ENCODE data around the gene CFL2.
"Not testable (repeated sequence)": the region's sequence is repeated elsewhere in the genome, so short reads cannot be mapped to it uniquely, and the experiment has no call there.

The CFL2 gene

GRCh38 chr14:34707722-34708121, 6.7 kb downstream of the CFL2 start:
- Histone ChIP-seq H3K9me3 (ENCODE audit: control insufficient read depth, insufficient read depth, low read length) (no peaks in the 10 kb centered on the region), H3K9ac (ENCODE audit: low read depth, low read length) (no peak overlapping the region), H3K4me3 (ENCODE audit: low read depth, low read length) (no peak overlapping the region), H3K27me3 (ENCODE audit: control insufficient read depth, insufficient read depth, low read length) (no peaks in the 10 kb centered on the region), H3K4me1 (ENCODE audit: control insufficient read depth, insufficient read depth, low read length) (no peaks in the 10 kb centered on the region), H3K36me3 (ENCODE audit: control insufficient read depth, insufficient read depth, low read length) (no peaks in the 10 kb centered on the region)

GRCh38 chr14:34701808-34702207, 12.6 kb downstream of the CFL2 start:
- no peaks in the 10 kb centered on the region for H3K36me3 ChIP-seq (ENCODE audit: control insufficient read depth, insufficient read depth, low read length)

GRCh38 chr14:34700622-34701130, 13.7 kb downstream of the CFL2 start:
- no peaks in the 10 kb centered on the region for H3K4me1 ChIP-seq (ENCODE audit: control insufficient read depth, insufficient read depth, low read length)
- H3K9ac ChIP-seq (ENCODE audit: low read depth, low read length) = no peak overlapping the region
- H3K36me3 ChIP-seq (ENCODE audit: control insufficient read depth, insufficient read depth, low read length) = no peaks in the 10 kb centered on the region
- no peak overlapping the region for H3K4me3 ChIP-seq (ENCODE audit: low read depth, low read length)
- no peaks in the 10 kb centered on the region for H3K9me3 ChIP-seq (ENCODE audit: control insufficient read depth, insufficient read depth, low read length)
- no peaks in the 10 kb centered on the region for H3K27me3 ChIP-seq (ENCODE audit: control insufficient read depth, insufficient read depth, low read length)

More at GRCh38 chr14:34701808-34702207, 12.6 kb downstream of the CFL2 start:
- Histone ChIP-seq H3K27me3 (ENCODE audit: control insufficient read depth, insufficient read depth, low read length) (no peaks in the 10 kb centered on the region), H3K4me3 (ENCODE audit: low read depth, low read length) (no peak overlapping the region), H3K9ac (ENCODE audit: low read depth, low read length) (no peak overlapping the region), H3K4me1 (ENCODE audit: control insufficient read depth, insufficient read depth, low read length) (no peaks in the 10 kb centered on the region), H3K9me3 (ENCODE audit: control insufficient read depth, insufficient read depth, low read length) (no peaks in the 10 kb centered on the region)

- H3K27me3 ChIP-seq (ENCODE audit: control insufficient read depth, insufficient read depth, low read length) = no peaks in the 10 kb centered on the region
- no peaks in the 10 kb centered on the region for H3K36me3 ChIP-seq (ENCODE audit: control insufficient read depth, insufficient read depth, low read length)
- H3K9ac ChIP-seq (ENCODE audit: low read depth, low read length) = no peak overlapping the region
- no peak overlapping the region for H3K4me3 ChIP-seq (ENCODE audit: low read depth, low read length)
- no peaks in the 10 kb centered on the region for H3K9me3 ChIP-seq (ENCODE audit: control insufficient read depth, insufficient read depth, low read length)
- H3K4me1 ChIP-seq (ENCODE audit: control insufficient read depth, insufficient read depth, low read length) = no peaks in the 10 kb centered on the region
Observed at GRCh38 chr14:34699873-34700621, 14.3 kb downstream of the CFL2 start.

GRCh38 chr14:34694216-34694615, 20.2 kb downstream of the CFL2 start:
- not testable (repeated sequence) for H3K27me3 ChIP-seq (ENCODE audit: control insufficient read depth, insufficient read depth, low read length); H3K4me1 ChIP-seq (ENCODE audit: control insufficient read depth, insufficient read depth, low read length); H3K36me3 ChIP-seq (ENCODE audit: control insufficient read depth, insufficient read depth, low read length); H3K9ac ChIP-seq (ENCODE audit: low read depth, low read length); H3K9me3 ChIP-seq (ENCODE audit: control insufficient read depth, insufficient read depth, low read length)
- peak overlapping the region; percentile 33 for H3K4me3 ChIP-seq (ENCODE audit: low read depth, low read length)

- no peaks in the 10 kb centered on the region for H3K9me3 ChIP-seq (ENCODE audit: control insufficient read depth, insufficient read depth, low read length)
- H3K27me3 ChIP-seq (ENCODE audit: control insufficient read depth, insufficient read depth, low read length) = no peaks in the 10 kb centered on the region
- H3K36me3 ChIP-seq (ENCODE audit: control insufficient read depth, insufficient read depth, low read length) = no peaks in the 10 kb centered on the region
- H3K4me3 ChIP-seq (ENCODE audit: low read depth, low read length) = peak overlapping the region; percentile 33
- peaks cover 5% of the 10 kb centered on the region for H3K4me1 ChIP-seq (ENCODE audit: control insufficient read depth, insufficient read depth, low read length)
- peak overlapping the region; percentile 4 for H3K9ac ChIP-seq (ENCODE audit: low read depth, low read length)
Observed at GRCh38 chr14:34693228-34693939, 21.0 kb downstream of the CFL2 start.

- Histone ChIP-seq H3K27me3 (ENCODE audit: control insufficient read depth, insufficient read depth, low read length) (no peaks in the 10 kb centered on the region), H3K9me3 (ENCODE audit: control insufficient read depth, insufficient read depth, low read length) (no peaks in the 10 kb centered on the region), H3K4me1 (ENCODE audit: control insufficient read depth, insufficient read depth, low read length) (peaks cover 7% of the 10 kb centered on the region), H3K9ac (ENCODE audit: low read depth, low read length) (no peak overlapping the region), H3K36me3 (ENCODE audit: control insufficient read depth, insufficient read depth, low read length) (no peaks in the 10 kb centered on the region), H3K4me3 (ENCODE audit: low read depth, low read length) (peak overlapping the region; percentile 33)
Observed at GRCh38 chr14:34692898-34693227, 21.5 kb downstream of the CFL2 start.

GRCh38 chr14:34692348-34692747, 22.0 kb downstream of the CFL2 start:
- no peaks in the 10 kb centered on the region for H3K9me3 ChIP-seq (ENCODE audit: control insufficient read depth, insufficient read depth, low read length)
- H3K4me3 ChIP-seq (ENCODE audit: low read depth, low read length) = no peak overlapping the region
- peaks cover 7% of the 10 kb centered on the region for H3K4me1 ChIP-seq (ENCODE audit: control insufficient read depth, insufficient read depth, low read length)
- H3K36me3 ChIP-seq (ENCODE audit: control insufficient read depth, insufficient read depth, low read length) = no peaks in the 10 kb centered on the region
- no peaks in the 10 kb centered on the region for H3K27me3 ChIP-seq (ENCODE audit: control insufficient read depth, insufficient read depth, low read length)
- H3K9ac ChIP-seq (ENCODE audit: low read depth, low read length) = no peak overlapping the region

- no peaks in the 10 kb centered on the region for H3K27me3 ChIP-seq (ENCODE audit: control insufficient read depth, insufficient read depth, low read length)
- no peak overlapping the region for H3K9ac ChIP-seq (ENCODE audit: low read depth, low read length)
- no peak overlapping the region for H3K4me3 ChIP-seq (ENCODE audit: low read depth, low read length)
- no peaks in the 10 kb centered on the region for H3K36me3 ChIP-seq (ENCODE audit: control insufficient read depth, insufficient read depth, low read length)
- no peaks in the 10 kb centered on the region for H3K9me3 ChIP-seq (ENCODE audit: control insufficient read depth, insufficient read depth, low read length)
- peaks cover 7% of the 10 kb centered on the region for H3K4me1 ChIP-seq (ENCODE audit: control insufficient read depth, insufficient read depth, low read length)
Observed at GRCh38 chr14:34691206-34691605, 23.2 kb downstream of the CFL2 start.

GRCh38 chr14:34688470-34689206, 25.8 kb downstream of the CFL2 start:
- no peaks in the 10 kb centered on the region for H3K9me3 ChIP-seq (ENCODE audit: control insufficient read depth, insufficient read depth, low read length)
- peaks cover 7% of the 10 kb centered on the region for H3K4me1 ChIP-seq (ENCODE audit: control insufficient read depth, insufficient read depth, low read length)
- no peaks in the 10 kb centered on the region for H3K36me3 ChIP-seq (ENCODE audit: control insufficient read depth, insufficient read depth, low read length)
- H3K9ac ChIP-seq (ENCODE audit: low read depth, low read length) = no peak overlapping the region
- H3K27me3 ChIP-seq (ENCODE audit: control insufficient read depth, insufficient read depth, low read length) = no peaks in the 10 kb centered on the region
- no peak overlapping the region for H3K4me3 ChIP-seq (ENCODE audit: low read depth, low read length)

- H3K9me3 ChIP-seq (ENCODE audit: control insufficient read depth, insufficient read depth, low read length) = no peaks in the 10 kb centered on the region
- no peaks in the 10 kb centered on the region for H3K27me3 ChIP-seq (ENCODE audit: control insufficient read depth, insufficient read depth, low read length)
- H3K4me1 ChIP-seq (ENCODE audit: control insufficient read depth, insufficient read depth, low read length) = peaks cover 5% of the 10 kb centered on the region
- H3K36me3 ChIP-seq (ENCODE audit: control insufficient read depth, insufficient read depth, low read length) = no peaks in the 10 kb centered on the region
- no peak overlapping the region for H3K4me3 ChIP-seq (ENCODE audit: low read depth, low read length)
- no peak overlapping the region for H3K9ac ChIP-seq (ENCODE audit: low read depth, low read length)
Observed at GRCh38 chr14:34685819-34686428, 28.5 kb downstream of the CFL2 start.

Measured in iPS-15b (cell line).